Neural cell (in vitro differentiated cells): Measurements from ENCODE around the gene KRTAP15-1. TPM values are rescaled to one million over a fixed set of nuclear protein-coding genes. Genes with fewer than 3 reads are reported as not detected.

Source experiments
- H2AFZ ChIP-seq: fragments of 200-600, 300-800 bp; sonication (generic), shearing (Covaris generic); 2 replicates; pipeline ENCODE4 v1.6.0; 2014; ENCODE audit warnings: low read depth, mild to moderate bottlenecking, antibody characterized with exemption, low read length, moderate library complexity
- H3F3A ChIP-seq: fragments of 200-600 bp; shearing (Covaris generic); 2 replicates; pipeline ENCODE4 v1.6.1; 2016; ENCODE audit warnings: mild to moderate bottlenecking, moderate library complexity, mixed read lengths, antibody characterized with exemption, low read length; ENCODE audit not compliant: insufficient read depth, poor library complexity, severe bottlenecking
- H3K27ac ChIP-seq: fragments of 200-600, 300-800 bp; sonication (generic), shearing (Covaris generic); 2 replicates; pipeline ENCODE4 v1.5.1; 2014; ENCODE audit warnings: mild to moderate bottlenecking, low read length, moderate library complexity
- H3K27me3 ChIP-seq: fragments of 300-800, 200-600 bp; sonication (generic), shearing (Covaris generic); 2 replicates; pipeline ENCODE4 v1.6.0; 2014; ENCODE audit warnings: mild to moderate bottlenecking, low read depth, low read length, moderate library complexity; ENCODE audit not compliant: insufficient read depth
- H3K36me3 ChIP-seq: fragments of 300-800, 200-600 bp; sonication (generic), shearing (Covaris generic); 2 replicates; pipeline ENCODE4 v1.5.1; 2014; ENCODE audit warnings: mild to moderate bottlenecking, antibody characterized with exemption, low read length, moderate library complexity; ENCODE audit not compliant: insufficient read depth
- H3K4me2 ChIP-seq: fragments of 300-800, 200-600 bp; sonication (generic), shearing (Covaris generic); 2 replicates; pipeline ENCODE4 v1.6.0; 2014; ENCODE audit warnings: mild to moderate bottlenecking, low read length
- H3K4me3 ChIP-seq: fragments of 300-800, 200-600 bp; sonication (generic), shearing (Covaris generic); 2 replicates; pipeline ENCODE4 v1.5.1; 2014; ENCODE audit warnings: mild to moderate bottlenecking, low read length, moderate library complexity
- H3K79me2 ChIP-seq: fragments of 200-600 bp; shearing (Covaris generic); replicated peaks from 2 replicates; pipeline ENCODE4 v1.6.0; 2014; ENCODE audit warnings: mild to moderate bottlenecking, low read length, moderate library complexity; ENCODE audit not compliant: insufficient read depth
- H3K9ac ChIP-seq: fragments of 300-800, 200-600 bp; sonication (generic), shearing (Covaris generic); 2 replicates; pipeline ENCODE4 v1.6.1; 2016; ENCODE audit warnings: mild to moderate bottlenecking, low read length, mixed read lengths
- H3K9me2 ChIP-seq: fragments of 200-600 bp; shearing (Covaris generic); 2 replicates; pipeline ENCODE4 v1.6.1; 2016; ENCODE audit warnings: mild to moderate bottlenecking, low read length, mixed read lengths; ENCODE audit not compliant: insufficient read depth
- H3K9me3 ChIP-seq: fragments of 200-600, 300-800 bp; sonication (generic), shearing (Covaris generic); 2 replicates; pipeline ENCODE4 v1.6.1; 2016; ENCODE audit warnings: mild to moderate bottlenecking, mixed run types, low read length, moderate library complexity, mixed read lengths
- H4K20me1 ChIP-seq: fragments of 200-600 bp; shearing (Covaris generic); 2 replicates; pipeline ENCODE4 v1.6.1; 2016; ENCODE audit warnings: mild to moderate bottlenecking, mixed run types; ENCODE audit not compliant: insufficient read depth
- CTCF ChIP-seq: fragments of 450-650 bp; IDR thresholded peaks from 2 replicates; pipeline ENCODE4 v1.5.1; 2014; ENCODE audit warnings: antibody characterized with exemption, mild to moderate bottlenecking, moderate library complexity; ENCODE audit not compliant: poor library complexity, severe bottlenecking
- EP300 ChIP-seq: fragments of 450-650 bp; conservative IDR thresholded peaks from 2 replicates; pipeline ENCODE4 v1.6.1; 2014; ENCODE audit warnings: antibody characterized with exemption, mild to moderate bottlenecking, moderate library complexity; ENCODE audit not compliant: poor library complexity, severe bottlenecking
- EZH2 ChIP-seq: fragments of 200-600, 300-800 bp; shearing (Covaris generic), sonication (generic); IDR thresholded peaks from 2 replicates; pipeline ENCODE4 v1.6.1; 2014; ENCODE audit warnings: antibody characterized with exemption, low read length, borderline replicate concordance, mild to moderate bottlenecking; ENCODE audit not compliant: insufficient read depth, poor library complexity, severe bottlenecking
- MXI1 ChIP-seq: fragments of 450-650 bp; conservative IDR thresholded peaks from 2 replicates; pipeline ENCODE4 v1.6.1; 2014; ENCODE audit warnings: antibody characterized with exemption, mild to moderate bottlenecking; ENCODE audit not compliant: poor library complexity, severe bottlenecking
- POLR2AphosphoS5 ChIP-seq: IDR thresholded peaks from 2 replicates; pipeline ENCODE4 v1.6.1; 2012
- RAD21 ChIP-seq: fragments of 450-650 bp; conservative IDR thresholded peaks from 2 replicates; pipeline ENCODE4 v1.6.1; 2014; ENCODE audit warnings: antibody characterized with exemption, mild to moderate bottlenecking, moderate library complexity
- SMC3 ChIP-seq: fragments of 450-650 bp; conservative IDR thresholded peaks from 2 replicates; pipeline ENCODE4 v1.6.1; 2014; ENCODE audit warnings: antibody characterized with exemption, mild to moderate bottlenecking, moderate library complexity; ENCODE audit not compliant: poor library complexity
- TAF1 ChIP-seq: IDR thresholded peaks from 2 replicates; pipeline ENCODE4 v1.6.1; 2012; ENCODE audit warnings: low read depth
- polyA minus RNA-seq: library from RNA; depleted of rRNA, polyadenylated mRNA; stranded (reverse); fragments of >200 nt; gene quantifications from 2 replicates; pipeline ENCODE4 v1.2.3, GENCODE V29; 2014
- polyA plus RNA-seq: library from polyadenylated mRNA; depleted of rRNA; stranded (reverse); fragments of >200 nt; gene quantifications from 2 replicates; pipeline ENCODE4 v1.2.3, GENCODE V29; 2014
- TF ChIP-seq, protein P1 (sequence below): IDR thresholded peaks from 2 replicates; pipeline ENCODE4 v1.6.1; 2012; ENCODE audit warnings: borderline replicate concordance

Gene KRTAP15-1, protein sequence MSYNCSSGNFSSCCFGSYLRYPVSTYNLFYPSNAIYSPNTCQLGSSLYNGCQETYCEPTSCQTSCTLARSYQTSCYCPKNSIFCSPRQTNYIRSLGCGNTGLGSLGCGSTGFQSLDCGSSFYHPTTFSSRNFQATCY
- polyA plus RNA-seq (not detected in 2 replicates), polyA minus RNA-seq (not detected in 2 replicates)

DNA sequence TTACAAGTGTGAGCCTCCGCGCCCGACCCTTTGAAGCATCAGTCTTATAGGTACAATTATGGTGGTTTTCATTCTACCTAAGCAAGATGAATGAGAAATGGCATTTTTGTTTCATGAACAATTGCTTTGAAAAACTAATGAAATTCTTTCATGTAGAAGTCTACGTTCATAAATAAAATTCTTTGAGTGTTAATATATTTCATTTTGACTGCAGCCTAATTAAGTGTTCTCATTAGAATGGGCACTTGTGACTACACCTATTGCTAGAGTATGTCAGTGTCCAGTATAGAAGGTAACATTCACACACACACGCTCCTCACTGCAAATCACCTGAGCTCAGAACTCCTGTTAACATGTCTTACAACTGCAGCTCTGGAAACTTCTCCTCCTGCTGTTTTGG, at the start of gene KRTAP15-1:
Gene KRTAP15-1, plus strand, starts transcription at position 301 of the 400 bp plus-strand sequence. Its CDS starts 53 bp downstream, at position 354.
- no peak within 1 kb of the TSS for H2AFZ ChIP-seq
- TF ChIP-seq, protein P1, sequence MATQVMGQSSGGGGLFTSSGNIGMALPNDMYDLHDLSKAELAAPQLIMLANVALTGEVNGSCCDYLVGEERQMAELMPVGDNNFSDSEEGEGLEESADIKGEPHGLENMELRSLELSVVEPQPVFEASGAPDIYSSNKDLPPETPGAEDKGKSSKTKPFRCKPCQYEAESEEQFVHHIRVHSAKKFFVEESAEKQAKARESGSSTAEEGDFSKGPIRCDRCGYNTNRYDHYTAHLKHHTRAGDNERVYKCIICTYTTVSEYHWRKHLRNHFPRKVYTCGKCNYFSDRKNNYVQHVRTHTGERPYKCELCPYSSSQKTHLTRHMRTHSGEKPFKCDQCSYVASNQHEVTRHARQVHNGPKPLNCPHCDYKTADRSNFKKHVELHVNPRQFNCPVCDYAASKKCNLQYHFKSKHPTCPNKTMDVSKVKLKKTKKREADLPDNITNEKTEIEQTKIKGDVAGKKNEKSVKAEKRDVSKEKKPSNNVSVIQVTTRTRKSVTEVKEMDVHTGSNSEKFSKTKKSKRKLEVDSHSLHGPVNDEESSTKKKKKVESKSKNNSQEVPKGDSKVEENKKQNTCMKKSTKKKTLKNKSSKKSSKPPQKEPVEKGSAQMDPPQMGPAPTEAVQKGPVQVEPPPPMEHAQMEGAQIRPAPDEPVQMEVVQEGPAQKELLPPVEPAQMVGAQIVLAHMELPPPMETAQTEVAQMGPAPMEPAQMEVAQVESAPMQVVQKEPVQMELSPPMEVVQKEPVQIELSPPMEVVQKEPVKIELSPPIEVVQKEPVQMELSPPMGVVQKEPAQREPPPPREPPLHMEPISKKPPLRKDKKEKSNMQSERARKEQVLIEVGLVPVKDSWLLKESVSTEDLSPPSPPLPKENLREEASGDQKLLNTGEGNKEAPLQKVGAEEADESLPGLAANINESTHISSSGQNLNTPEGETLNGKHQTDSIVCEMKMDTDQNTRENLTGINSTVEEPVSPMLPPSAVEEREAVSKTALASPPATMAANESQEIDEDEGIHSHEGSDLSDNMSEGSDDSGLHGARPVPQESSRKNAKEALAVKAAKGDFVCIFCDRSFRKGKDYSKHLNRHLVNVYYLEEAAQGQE = no peak
- no peak for TF ChIP-seq SMC3
- no peak for TF ChIP-seq POLR2AphosphoS5
- TF ChIP-seq TAF1 = no peak
- TF ChIP-seq MXI1 = no peak
- no peak for TF ChIP-seq CTCF
- TF ChIP-seq EP300 = no peak
- TF ChIP-seq RAD21 = no peak
- TF ChIP-seq EZH2 = no peak
- H3K36me3 ChIP-seq = no peaks in the 10 kb centered on the region
- H3K4me2 ChIP-seq = no peak within 1 kb of the TSS
- H3F3A ChIP-seq = no peaks in the 10 kb centered on the region
- H3K4me3 ChIP-seq = no peak within 1 kb of the TSS
- H4K20me1 ChIP-seq = no peaks in the 10 kb centered on the region
- H3K9ac ChIP-seq = no peak within 1 kb of the TSS
- no peaks in the 10 kb centered on the region for H3K79me2 ChIP-seq
- H3K9me3 ChIP-seq = no peaks in the 10 kb centered on the region
- no peaks in the 10 kb centered on the region for H3K9me2 ChIP-seq
- no peaks in the 10 kb centered on the region for H3K27me3 ChIP-seq
- H3K27ac ChIP-seq = no peak within 1 kb of the TSS

GRCh38 chr21:30391492-30392025, 48.5 kb upstream of the KRTAP15-1 start:
- Histone ChIP-seq H3K36me3 (no peaks in the 10 kb centered on the region), H4K20me1 (no peaks in the 10 kb centered on the region), H3K27me3 (no peaks in the 10 kb centered on the region), H3K4me2 (no peak overlapping the region), H3K4me3 (peak overlapping the region; percentile 39), H3K9ac (peak overlapping the region; percentile 33), H3K9me2 (no peaks in the 10 kb centered on the region), H2AFZ (no peak overlapping the region), H3F3A (peaks cover 12% of the 10 kb centered on the region), H3K9me3 (no peaks in the 10 kb centered on the region), H3K27ac (peak overlapping the region; percentile 80), H3K79me2 (no peaks in the 10 kb centered on the region)
- no peak for TF ChIP-seq SMC3
- no peak for TF ChIP-seq TAF1
- TF ChIP-seq MXI1 = no peak
- no peak for TF ChIP-seq CTCF
- no peak for TF ChIP-seq EZH2
- TF ChIP-seq EP300 = peak; percentile 100
- TF ChIP-seq POLR2AphosphoS5 = peak; percentile 91
- TF ChIP-seq RAD21 = peak; percentile 36
- TF ChIP-seq, protein P1 = peak; percentile 67
